ENCODE data around the gene APOE. TPM values are rescaled to one million over a fixed set of nuclear protein-coding genes. Genes with fewer than 3 reads are reported as not detected.
"Not testable (repeated sequence)": the region's sequence is repeated elsewhere in the genome, so short reads cannot be mapped to it uniquely, and the experiment has no call there.

The APOE gene
- polyA plus RNA-seq, 4 donors, result 261 to 604 (median 299) TPM

GRCh38 chr19:44883922-44884321, 21.7 kb upstream of the APOE start:
- DNase-seq (ENCODE audit: low read depth in 4 of 4, low spot score in 3 of 4), result no peak

- DNase-seq (ENCODE audit: low read depth in 4 of 4, low spot score in 3 of 4), result no peak
These were observed 21.0 kb upstream of the APOE start for GRCh38 chr19:44884566-44884965.

GRCh38 chr19:44886141-44886540, 19.5 kb upstream of the APOE start:
- no peak for DNase-seq (ENCODE audit: low read depth in 4 of 4, low spot score in 3 of 4)

GRCh38 chr19:44887648-44888047, 17.9 kb upstream of the APOE start:
- no peak for DNase-seq (ENCODE audit: low read depth in 4 of 4, low spot score in 3 of 4)

GRCh38 chr19:44888335-44888734, 17.3 kb upstream of the APOE start:
- not testable (repeated sequence) for DNase-seq (ENCODE audit: low read depth in 4 of 4, low spot score in 3 of 4)

- DNase-seq (ENCODE audit: low read depth in 4 of 4, low spot score in 3 of 4), result no peak
These were observed 15.7 kb upstream of the APOE start for GRCh38 chr19:44889830-44890365.

GRCh38 chr19:44890366-44891015, 15.1 kb upstream of the APOE start:
- peak in 3 of 4 donors; percentile 99 to 100 (median 99) for DNase-seq (ENCODE audit: low read depth in 4 of 4, low spot score in 3 of 4)

GRCh38 chr19:44891016-44891882, 14.3 kb upstream of the APOE start, which contains the start of gene TOMM40:
TSS of gene TOMM40 (plus strand) at chr19:44891254. CDS start at chr19:44891416, 162 bp downstream.
- DNase-seq (ENCODE audit: low read depth in 4 of 4, low spot score in 3 of 4), result peak in 2 of 4 donors; percentile 98 to 100

GRCh38 chr19:44892932-44893331, 12.7 kb upstream of the APOE start:
- no peak for DNase-seq (ENCODE audit: low read depth in 4 of 4, low spot score in 3 of 4)

- DNase-seq (ENCODE audit: low read depth in 4 of 4, low spot score in 3 of 4), result no peak
These were observed 12.1 kb upstream of the APOE start for GRCh38 chr19:44893332-44894051.

GRCh38 chr19:44894052-44894400, 11.6 kb upstream of the APOE start:
- no peak for DNase-seq (ENCODE audit: low read depth in 4 of 4, low spot score in 3 of 4)

GRCh38 chr19:44894946-44895345, 10.7 kb upstream of the APOE start:
- no peak for DNase-seq (ENCODE audit: low read depth in 4 of 4, low spot score in 3 of 4)

- no peak for DNase-seq (ENCODE audit: low read depth in 4 of 4, low spot score in 3 of 4)
These were observed 7.8 kb upstream of the APOE start for GRCh38 chr19:44897835-44898234.

GRCh38 chr19:44900328-44901244, 5.0 kb upstream of the APOE start:
- DNase-seq (ENCODE audit: low read depth in 4 of 4, low spot score in 3 of 4), result no peak

- no peak for DNase-seq (ENCODE audit: low read depth in 4 of 4, low spot score in 3 of 4)
These were observed 2.4 kb upstream of the APOE start for GRCh38 chr19:44903216-44903601.

- no peak for DNase-seq (ENCODE audit: low read depth in 4 of 4, low spot score in 3 of 4)
These were observed 1.8 kb upstream of the APOE start for GRCh38 chr19:44903602-44904425.

- no peak for DNase-seq (ENCODE audit: low read depth in 4 of 4, low spot score in 3 of 4)
These were observed 1.1 kb upstream of the APOE start for GRCh38 chr19:44904426-44904994.

- DNase-seq (ENCODE audit: low read depth in 4 of 4, low spot score in 3 of 4), result no peak
These were observed 2.0 kb downstream of the APOE start for GRCh38 chr19:44907613-44908012.

Measured in right renal pelvis (tissue), 4 donors.